ENCODE measurements around the gene SMIM23. TPM values are rescaled to one million over a fixed set of nuclear protein-coding genes. Genes with fewer than 3 reads are reported as not detected.
A peak's percentile ranks its signal among the peaks of the same experiment; 100 is the strongest.

The SMIM23 gene
- total RNA-seq, 1 experiment from 2014 or later: not detected

DNA sequence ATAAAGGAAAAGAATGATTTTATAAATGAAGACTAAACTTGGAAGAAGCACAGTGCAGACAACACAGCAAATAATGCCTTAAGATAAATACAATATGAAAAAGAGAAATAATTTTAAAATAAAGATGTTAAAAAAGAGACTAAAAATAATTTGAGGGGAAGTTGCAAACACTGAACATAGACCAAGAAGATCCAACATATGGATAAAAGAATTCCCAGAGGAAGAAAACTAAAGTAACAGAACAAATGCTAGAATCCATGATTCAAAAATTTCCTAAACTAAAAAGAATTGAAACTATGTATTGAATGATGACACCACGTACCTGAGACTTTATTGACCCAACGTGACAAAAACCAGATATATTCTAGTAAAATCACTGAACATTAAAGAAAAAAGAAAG is 18.7 kb upstream of the SMIM23 start:
- in situ Hi-C loops (cut with HindIII; ENCODE audit: low pct_unique_long_range_greater_than_20kb, low sequenced_read_pairs) (no loop called here), intact Hi-C loops (cut with micrococcal nuclease; ENCODE audit: unreplicated experiment) (no loop called here)
- ATAC-seq (no peak), DNase-seq (ENCODE audit: low read depth, low spot score) (no peak)
- H3K27me3 ChIP-seq (ENCODE audit: control insufficient read depth, insufficient read depth, low read length): peaks cover 2% of the 10 kb centered on the region; the same call in 1 of the 2 replicates
- peaks cover 6% of the 10 kb centered on the region; the same call in 1 of the 2 replicates for H3K9me3 ChIP-seq (ENCODE audit: control insufficient read depth, insufficient read depth, low read depth, low read length)
- H3K4me1 ChIP-seq (ENCODE audit: control insufficient read depth, insufficient read depth, low read length): no peaks in the 10 kb centered on the region
- BruUV-seq (replicated peaks): no TSS peak
- POLR2A ChIA-PET: no interaction called here
- TF ChIP-seq, protein P1, sequence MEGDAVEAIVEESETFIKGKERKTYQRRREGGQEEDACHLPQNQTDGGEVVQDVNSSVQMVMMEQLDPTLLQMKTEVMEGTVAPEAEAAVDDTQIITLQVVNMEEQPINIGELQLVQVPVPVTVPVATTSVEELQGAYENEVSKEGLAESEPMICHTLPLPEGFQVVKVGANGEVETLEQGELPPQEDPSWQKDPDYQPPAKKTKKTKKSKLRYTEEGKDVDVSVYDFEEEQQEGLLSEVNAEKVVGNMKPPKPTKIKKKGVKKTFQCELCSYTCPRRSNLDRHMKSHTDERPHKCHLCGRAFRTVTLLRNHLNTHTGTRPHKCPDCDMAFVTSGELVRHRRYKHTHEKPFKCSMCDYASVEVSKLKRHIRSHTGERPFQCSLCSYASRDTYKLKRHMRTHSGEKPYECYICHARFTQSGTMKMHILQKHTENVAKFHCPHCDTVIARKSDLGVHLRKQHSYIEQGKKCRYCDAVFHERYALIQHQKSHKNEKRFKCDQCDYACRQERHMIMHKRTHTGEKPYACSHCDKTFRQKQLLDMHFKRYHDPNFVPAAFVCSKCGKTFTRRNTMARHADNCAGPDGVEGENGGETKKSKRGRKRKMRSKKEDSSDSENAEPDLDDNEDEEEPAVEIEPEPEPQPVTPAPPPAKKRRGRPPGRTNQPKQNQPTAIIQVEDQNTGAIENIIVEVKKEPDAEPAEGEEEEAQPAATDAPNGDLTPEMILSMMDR (IDR thresholded peaks at IDR 0.05): no peak
- TF ChIP-seq POLR2AphosphoS5 (IDR thresholded peaks at IDR 0.05; ENCODE audit: low read depth, low read length) (no peak), TCF7L2 (IDR thresholded peaks at IDR 0.05; ENCODE audit: low read depth, low read length) (no peak), SIN3A (IDR thresholded peaks at IDR 0.05; ENCODE audit: borderline replicate concordance, insufficient read depth, low read depth, low read length) (no peak)
- TF ChIP-seq, protein P2, sequence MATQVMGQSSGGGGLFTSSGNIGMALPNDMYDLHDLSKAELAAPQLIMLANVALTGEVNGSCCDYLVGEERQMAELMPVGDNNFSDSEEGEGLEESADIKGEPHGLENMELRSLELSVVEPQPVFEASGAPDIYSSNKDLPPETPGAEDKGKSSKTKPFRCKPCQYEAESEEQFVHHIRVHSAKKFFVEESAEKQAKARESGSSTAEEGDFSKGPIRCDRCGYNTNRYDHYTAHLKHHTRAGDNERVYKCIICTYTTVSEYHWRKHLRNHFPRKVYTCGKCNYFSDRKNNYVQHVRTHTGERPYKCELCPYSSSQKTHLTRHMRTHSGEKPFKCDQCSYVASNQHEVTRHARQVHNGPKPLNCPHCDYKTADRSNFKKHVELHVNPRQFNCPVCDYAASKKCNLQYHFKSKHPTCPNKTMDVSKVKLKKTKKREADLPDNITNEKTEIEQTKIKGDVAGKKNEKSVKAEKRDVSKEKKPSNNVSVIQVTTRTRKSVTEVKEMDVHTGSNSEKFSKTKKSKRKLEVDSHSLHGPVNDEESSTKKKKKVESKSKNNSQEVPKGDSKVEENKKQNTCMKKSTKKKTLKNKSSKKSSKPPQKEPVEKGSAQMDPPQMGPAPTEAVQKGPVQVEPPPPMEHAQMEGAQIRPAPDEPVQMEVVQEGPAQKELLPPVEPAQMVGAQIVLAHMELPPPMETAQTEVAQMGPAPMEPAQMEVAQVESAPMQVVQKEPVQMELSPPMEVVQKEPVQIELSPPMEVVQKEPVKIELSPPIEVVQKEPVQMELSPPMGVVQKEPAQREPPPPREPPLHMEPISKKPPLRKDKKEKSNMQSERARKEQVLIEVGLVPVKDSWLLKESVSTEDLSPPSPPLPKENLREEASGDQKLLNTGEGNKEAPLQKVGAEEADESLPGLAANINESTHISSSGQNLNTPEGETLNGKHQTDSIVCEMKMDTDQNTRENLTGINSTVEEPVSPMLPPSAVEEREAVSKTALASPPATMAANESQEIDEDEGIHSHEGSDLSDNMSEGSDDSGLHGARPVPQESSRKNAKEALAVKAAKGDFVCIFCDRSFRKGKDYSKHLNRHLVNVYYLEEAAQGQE (IDR thresholded peaks at IDR 0.05; ENCODE audit: insufficient read depth in 1 of 2, low read depth in 2 of 2, low read length in 1 of 2): no peak
- H3K4me3 ChIP-seq (ENCODE audit: low read depth in 2 of 2, low read length in 2 of 2): no peak overlapping the region
- H3K27ac ChIP-seq (ENCODE audit: low read length): no peak overlapping the region
- CTCF ChIA-PET: no interaction called here
- no peaks in the 10 kb centered on the region for H3K36me3 ChIP-seq (ENCODE audit: control insufficient read depth, insufficient read depth, low read length)

DNA sequence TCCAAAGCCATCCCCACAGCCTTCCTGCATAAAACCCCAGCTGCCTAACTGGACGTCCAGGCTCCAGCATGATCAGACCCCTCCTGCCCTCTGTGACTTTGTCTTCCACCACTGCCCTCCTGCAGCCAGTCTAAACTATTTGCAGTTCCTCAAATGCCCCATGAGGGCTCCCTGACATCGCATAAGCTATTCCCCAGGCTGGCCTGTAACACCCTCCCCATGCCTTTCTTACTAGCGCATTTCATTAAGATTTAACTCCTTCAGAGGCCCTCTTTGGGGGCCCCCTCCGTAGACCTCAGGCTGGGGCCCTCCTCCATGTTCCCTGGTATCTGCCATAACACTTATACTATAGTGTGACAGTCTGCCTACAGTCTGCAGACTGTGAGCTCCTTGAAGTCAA is 15.5 kb upstream of the SMIM23 start:
- intact Hi-C loops (cut with micrococcal nuclease; ENCODE audit: unreplicated experiment): no loop called here
- TF ChIP-seq SIN3A (IDR thresholded peaks at IDR 0.05; ENCODE audit: borderline replicate concordance, insufficient read depth, low read depth, low read length) (no peak), TCF7L2 (IDR thresholded peaks at IDR 0.05; ENCODE audit: low read depth, low read length) (no peak), POLR2AphosphoS5 (IDR thresholded peaks at IDR 0.05; ENCODE audit: low read depth, low read length) (no peak)
- TF ChIP-seq, protein P2 (IDR thresholded peaks at IDR 0.05; ENCODE audit: insufficient read depth in 1 of 2, low read depth in 2 of 2, low read length in 1 of 2): no peak
- TF ChIP-seq, protein P1 (IDR thresholded peaks at IDR 0.05): no peak
- no TSS peak for BruUV-seq (replicated peaks)
- ChIA-PET CTCF (no interaction called here), POLR2A (interaction anchor here (0.5 kb wide), 1 partner anchor 11 kb away, joined by 4 read pairs; no protein-coding TSS in a partner anchor)
- in situ Hi-C loops (cut with HindIII; ENCODE audit: low pct_unique_long_range_greater_than_20kb, low sequenced_read_pairs): no loop called here
- Histone ChIP-seq H3K36me3 (ENCODE audit: control insufficient read depth, insufficient read depth, low read length) (no peaks in the 10 kb centered on the region), H3K4me3 (ENCODE audit: low read depth in 2 of 2, low read length in 2 of 2) (no peak overlapping the region), H3K27me3 (ENCODE audit: control insufficient read depth, insufficient read depth, low read length) (peaks cover 2% of the 10 kb centered on the region; the same call in 1 of the 2 replicates), H3K9me3 (ENCODE audit: control insufficient read depth, insufficient read depth, low read depth, low read length) (peaks cover 6% of the 10 kb centered on the region; the same call in 1 of the 2 replicates), H3K27ac (ENCODE audit: low read length) (no peak overlapping the region), H3K4me1 (ENCODE audit: control insufficient read depth, insufficient read depth, low read length) (no peaks in the 10 kb centered on the region)
- DNase-seq (ENCODE audit: low read depth, low spot score): no peak
- ATAC-seq: peak; percentile 78
